Activated CD8-positive, alpha-beta memory T cell treated with anti-CD3 and anti-CD28 coated beads for 36 hours (primary cell): ENCODE data around the gene PRR7. TPM values are rescaled to one million over a fixed set of nuclear protein-coding genes. Genes with fewer than 3 reads are reported as not detected.

Experiments used
- CTCF ChIA-PET: fragments of 350-600 bp; sonication (Branson Sonifier 250); formaldehyde crosslinking; loops from one replicate; lab custom pipeline; 2021; ENCODE audit warnings: antibody characterized with exemption; lab: Charles Lee
- POLR2A ChIA-PET: fragments of 350-600 bp; sonication (Branson Sonifier 250); formaldehyde crosslinking; loops from one replicate; lab custom pipeline; 2021; ENCODE audit warnings: antibody characterized with exemption; lab: Charles Lee
- total RNA-seq, 2 experiments: library from RNA; stranded (reverse); gene quantifications; one replicate each; pipeline ENCODE4 v1.2.3, GENCODE V29; 2021

PRR7 gene
- total RNA-seq, 2 experiments from 2014 or later, result 18.7 to 20.1 TPM

GRCh38 chr5:177430972-177431316, 15.7 kb upstream of the PRR7 start:
- ChIA-PET POLR2A (interaction anchor here (1.3 to 10.3 kb wide), 6 partner anchors 12 to 63 kb away, joined by 4 to 226 read pairs (median 12); partner anchors contain the start of gene PRR7), CTCF (interaction anchor here (0.9 to 14.3 kb wide), 11 partner anchors 10 to 127 kb away, joined by 3 to 145 read pairs (median 10); partner anchors contain the start of genes PFN3, PRELID1 and RAB24)

- ChIA-PET POLR2A (interaction anchor here (0.6 to 10.3 kb wide), 7 partner anchors 12 to 62 kb away, joined by 3 to 226 read pairs (median 4); partner anchors contain the start of gene PRR7), CTCF (interaction anchor here (0.6 to 14.3 kb wide), 15 partner anchors 9 to 128 kb away, joined by 3 to 145 read pairs (median 6); partner anchors contain the start of genes PFN3, PRELID1 and RAB24)
Observed at GRCh38 chr5:177431317-177432142, 15.1 kb upstream of the PRR7 start.

GRCh38 chr5:177432143-177432838, 14.3 kb upstream of the PRR7 start:
- ChIA-PET CTCF (interaction anchor here (0.6 to 14.3 kb wide), 13 partner anchors 8 to 123 kb away, joined by 3 to 145 read pairs (median 10); partner anchors contain the start of gene PFN3), POLR2A (interaction anchor here (0.6 to 10.3 kb wide), 7 partner anchors 11 to 61 kb away, joined by 3 to 226 read pairs (median 4); partner anchors contain the start of gene PRR7)

- POLR2A ChIA-PET, result interaction anchor here (0.9 to 10.3 kb wide), 4 partner anchors 10 to 30 kb away, joined by 3 to 226 read pairs (median 26); partner anchors contain the start of gene PRR7
- CTCF ChIA-PET, result interaction anchor here (1.3 to 14.3 kb wide), 7 partner anchors 11 to 123 kb away, joined by 6 to 145 read pairs (median 23); partner anchors contain the start of gene PFN3
Observed at GRCh38 chr5:177432839-177433657, 13.6 kb upstream of the PRR7 start.

GRCh38 chr5:177433658-177434217, 12.9 kb upstream of the PRR7 start:
- ChIA-PET POLR2A (interaction anchor here (0.9 to 10.3 kb wide), 4 partner anchors 9 to 31 kb away, joined by 3 to 226 read pairs (median 26); partner anchors contain the start of gene PRR7), CTCF (interaction anchor here (1.1 to 14.3 kb wide), 6 partner anchors 11 to 44 kb away, joined by 3 to 145 read pairs (median 22); partner anchors contain the start of gene PFN3)

- CTCF ChIA-PET, result interaction anchor here (1.1 to 14.3 kb wide), 6 partner anchors 10 to 44 kb away, joined by 3 to 145 read pairs (median 22); partner anchors contain the start of gene PFN3
- POLR2A ChIA-PET, result interaction anchor here (0.6 to 10.3 kb wide), 5 partner anchors 9 to 126 kb away, joined by 3 to 226 read pairs (median 5); partner anchors contain the start of gene PRR7
Observed at GRCh38 chr5:177434437-177434836, 12.2 kb upstream of the PRR7 start.

GRCh38 chr5:177434942-177435738, 11.5 kb upstream of the PRR7 start:
- POLR2A ChIA-PET, result interaction anchor here (0.7 to 10.3 kb wide), 3 partner anchors 8 to 46 kb away, joined by 3 to 226 read pairs (median 48); partner anchors contain the start of gene PRR7
- CTCF ChIA-PET, result interaction anchor here (1.2 to 14.3 kb wide), 5 partner anchors 9 to 45 kb away, joined by 3 to 145 read pairs (median 31); partner anchors contain the start of gene PFN3

- CTCF ChIA-PET, result interaction anchor here (0.6 to 1.9 kb wide), 4 partner anchors 10 to 45 kb away, joined by 4 to 7 read pairs (median 5); no protein-coding TSS in a partner anchor
- POLR2A ChIA-PET, result interaction anchor here (1.0 kb wide), 1 partner anchor 10 kb away, joined by 3 read pairs; the partner anchor contains the start of gene PRR7
Observed at GRCh38 chr5:177435847-177436536, 10.6 kb upstream of the PRR7 start.

GRCh38 chr5:177437623-177438022, 9.0 kb upstream of the PRR7 start:
- CTCF ChIA-PET, result interaction anchor here (1.0 to 1.9 kb wide), 5 partner anchors 17 to 48 kb away, joined by 3 to 7 read pairs (median 4); no protein-coding TSS in a partner anchor
- POLR2A ChIA-PET, result interaction anchor here (1.0 to 13.1 kb wide), 2 partner anchors 7 to 9 kb away, joined by 3 to 226 read pairs; partner anchors contain the start of genes GRK6 and PRR7

- ChIA-PET CTCF (interaction anchor here (19.6 kb wide), 1 partner anchor 35 kb away, joined by 312 read pairs; the partner anchor contains the start of gene PFN3), POLR2A (interaction anchor here (1.0 to 13.1 kb wide), 2 partner anchors 8 kb away, joined by 3 to 226 read pairs; partner anchors contain the start of genes GRK6 and PRR7)
Observed at GRCh38 chr5:177438468-177438867, 8.1 kb upstream of the PRR7 start.

GRCh38 chr5:177439518-177440053, 7.0 kb upstream of the PRR7 start:
- CTCF ChIA-PET, result interaction anchor here (1.0 to 19.6 kb wide), 4 partner anchors 9 to 36 kb away, joined by 3 to 312 read pairs (median 12); partner anchors contain the start of gene PFN3
- POLR2A ChIA-PET, result interaction anchor here (0.8 to 13.1 kb wide), 3 partner anchors 9 to 37 kb away, joined by 3 to 226 read pairs (median 6); partner anchors contain the start of gene GRK6

- ChIA-PET POLR2A (interaction anchor here (0.9 to 13.1 kb wide), 3 partner anchors 10 to 38 kb away, joined by 3 to 226 read pairs (median 6); partner anchors contain the start of gene GRK6), CTCF (interaction anchor here (1.0 to 19.6 kb wide), 5 partner anchors 9 to 50 kb away, joined by 3 to 312 read pairs (median 10); partner anchors contain the start of gene PFN3)
Observed at GRCh38 chr5:177440211-177440989, 6.2 kb upstream of the PRR7 start.

GRCh38 chr5:177440990-177441780, 5.4 kb upstream of the PRR7 start:
- ChIA-PET POLR2A (interaction anchor here (0.9 to 13.1 kb wide), 4 partner anchors 11 to 38 kb away, joined by 3 to 226 read pairs (median 5); partner anchors contain the start of gene GRK6), CTCF (interaction anchor here (0.6 to 22.6 kb wide), 6 partner anchors 9 to 51 kb away, joined by 3 to 312 read pairs (median 12); partner anchors contain the start of gene PFN3)
